Vagina (tissue), 2 donors: ENCODE results near the gene PHF21B. TPM values are rescaled to one million over a fixed set of nuclear protein-coding genes. Genes with fewer than 3 reads are reported as not detected.

Source experiments
- DNase-seq, 2 donors: peaks; one replicate each; pipeline ENCODE4 v3.0.0-alpha.2; 2017; ENCODE audit errors: extremely low spot score in 2 of 2
- H3K27ac ChIP-seq: fragments of 200-600 bp; sonication (generic); one replicate; pipeline ENCODE4 v1.5.1; 2019
- H3K27me3 ChIP-seq: fragments of 200-600 bp; sonication (generic); one replicate; pipeline ENCODE4 v1.5.1; 2019
- H3K36me3 ChIP-seq, 2 donors: fragments of 200-600 bp; sonication (generic); one replicate each; pipeline ENCODE4 v1.5.1; 2017 to 2019
- H3K4me1 ChIP-seq: fragments of 200-600 bp; sonication (generic); one replicate; pipeline ENCODE4 v1.5.1; 2019
- H3K4me3 ChIP-seq, 2 donors: fragments of 200-600 bp; sonication (generic); 1 replicate in 1 of 2; 2 replicates in 1 of 2; pipeline ENCODE4 v1.5.1; 2016 to 2019
- H3K9me3 ChIP-seq: fragments of 200-600 bp; sonication (generic); one replicate; pipeline ENCODE4 v1.5.1; 2019
- CTCF ChIP-seq, 3 experiments: fragments of 450-650 bp in 2 of 3; fragments of 200-600 bp in 1 of 3; sonication (generic) in 1 of 3; IDR thresholded peaks; one replicate each; pipeline ENCODE4 v1.5.1; 2017 to 2019; ENCODE audit warnings: antibody characterized with exemption in 3 of 3, mild to moderate bottlenecking in 2 of 3, moderate library complexity in 2 of 3
- POLR2A ChIP-seq, 2 donors: fragments of 450-650 bp; IDR thresholded peaks; one replicate each; pipeline ENCODE4 v1.6.1; 2017; ENCODE audit warnings: antibody characterized with exemption in 2 of 2, mild to moderate bottlenecking in 2 of 2, moderate library complexity in 2 of 2
- POLR2AphosphoS5 ChIP-seq, 2 donors: sonication (generic); formaldehyde crosslinking; IDR thresholded peaks; one replicate each; pipeline ENCODE4 v1.9.0; 2017; ENCODE audit warnings: antibody characterized with exemption in 2 of 2, mild to moderate bottlenecking in 2 of 2, low read depth in 1 of 2; ENCODE audit not compliant: insufficient read depth in 1 of 2
- intact Hi-C: fragments of 100-400 bp; cut with DNase I; formaldehyde crosslinking; loops from one replicate; pipeline ENCODE4 v1.15.1; 2023
- total RNA-seq: library from RNA; depleted of rRNA; stranded (reverse); fragments of >200 nt; gene quantifications from one replicate; pipeline ENCODE4 v1.2.3, GENCODE V29; 2016

Gene PHF21B
- total RNA-seq, 1 donor from 2014 or later: 2.2 TPM

DNA sequence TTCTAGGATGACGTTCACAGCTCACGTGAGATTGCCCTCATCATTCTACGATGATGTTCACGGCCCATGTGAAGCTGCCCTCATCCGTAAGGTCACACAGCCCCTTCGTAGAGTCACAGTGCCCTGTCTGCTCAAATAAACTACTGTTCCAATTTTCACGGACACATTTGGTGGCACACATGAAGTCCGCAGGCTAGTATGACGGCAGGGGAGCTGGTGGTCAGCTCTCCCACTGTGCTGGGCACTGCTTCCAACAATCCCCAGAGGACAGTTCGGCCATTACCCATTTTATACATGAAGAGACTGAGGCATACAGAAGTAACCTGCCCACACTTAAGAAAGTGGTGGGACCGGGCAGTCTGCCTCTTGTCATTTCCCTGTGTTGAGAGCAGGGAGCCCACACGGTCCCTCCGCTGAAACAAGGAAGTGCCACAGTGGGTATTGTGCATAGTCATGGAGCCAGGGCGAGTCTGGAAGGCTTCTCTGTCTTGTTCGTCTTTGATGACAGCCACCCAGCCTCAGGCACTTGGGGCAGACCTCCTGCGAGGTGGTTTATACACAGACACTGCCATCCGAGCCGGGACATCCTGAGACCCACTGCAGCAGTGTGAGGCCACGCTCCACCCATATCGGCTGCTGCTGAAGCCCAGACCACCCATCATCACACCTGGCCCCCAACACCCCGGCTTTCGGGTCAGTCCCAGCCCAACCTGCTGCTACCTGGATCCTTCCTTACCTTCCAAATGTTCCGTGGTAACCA, 114.3 kb downstream of the PHF21B start:
- Histone ChIP-seq H3K36me3 (no peaks in the 10 kb centered on the region), H3K27ac (no peak overlapping the region), H3K4me3 (no peak overlapping the region), H3K4me1 (no peaks in the 10 kb centered on the region), H3K9me3 (no peaks in the 10 kb centered on the region), H3K27me3 (no peaks in the 10 kb centered on the region)
- DNase-seq: no peak
- intact Hi-C loops: no loop called here
- TF ChIP-seq POLR2AphosphoS5 (IDR thresholded peaks at IDR 0.05; ENCODE audit: insufficient read depth in 1 of 2, low read depth in 1 of 2): no peak
- TF ChIP-seq CTCF (IDR thresholded peaks at IDR 0.05): no peak
- TF ChIP-seq POLR2A (IDR thresholded peaks at IDR 0.05): no peak

GRCh38 chr22:44894782-44895181, 115.0 kb downstream of the PHF21B start:
- Histone ChIP-seq H3K9me3 (no peaks in the 10 kb centered on the region), H3K4me3 (no peak overlapping the region), H3K27me3 (no peaks in the 10 kb centered on the region), H3K27ac (no peak overlapping the region), H3K36me3 (no peaks in the 10 kb centered on the region), H3K4me1 (no peaks in the 10 kb centered on the region)
- TF ChIP-seq POLR2A (IDR thresholded peaks at IDR 0.05): no peak
- TF ChIP-seq CTCF (IDR thresholded peaks at IDR 0.05): no peak
- no peak for TF ChIP-seq POLR2AphosphoS5 (IDR thresholded peaks at IDR 0.05; ENCODE audit: insufficient read depth in 1 of 2, low read depth in 1 of 2)
- no peak for DNase-seq
- intact Hi-C loops: no loop called here

DNA sequence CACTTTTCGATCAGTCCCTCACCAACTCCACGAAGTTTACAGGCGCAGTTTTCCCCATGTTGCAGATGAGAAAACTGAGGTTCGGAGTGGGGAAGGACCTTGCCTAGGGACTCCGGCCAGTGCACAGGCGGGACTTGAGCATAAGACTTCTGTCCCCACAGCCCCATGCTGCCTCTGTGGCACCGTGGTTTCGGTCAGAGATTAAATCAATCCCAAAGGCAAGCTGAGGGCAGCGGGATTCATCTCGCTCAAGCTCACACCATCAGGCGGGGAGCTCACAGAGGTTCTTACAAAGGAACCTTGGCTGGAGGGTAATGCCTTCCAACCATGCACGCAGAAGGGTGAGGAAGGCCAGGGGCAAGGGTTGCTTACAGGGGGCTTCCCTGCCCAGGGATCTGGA, 115.5 kb downstream of the PHF21B start:
- no peaks in the 10 kb centered on the region for H3K36me3 ChIP-seq
- H3K9me3 ChIP-seq: no peaks in the 10 kb centered on the region
- H3K27ac ChIP-seq: no peak overlapping the region
- no peaks in the 10 kb centered on the region for H3K4me1 ChIP-seq
- TF ChIP-seq POLR2AphosphoS5 (IDR thresholded peaks at IDR 0.05; ENCODE audit: insufficient read depth in 1 of 2, low read depth in 1 of 2) (no peak), POLR2A (IDR thresholded peaks at IDR 0.05) (no peak), CTCF (IDR thresholded peaks at IDR 0.05) (no peak)
- no peak for DNase-seq
- H3K4me3 ChIP-seq: no peak overlapping the region
- no peaks in the 10 kb centered on the region for H3K27me3 ChIP-seq
- intact Hi-C loops: no loop called here

GRCh38 chr22:44893731-44894080, 116.1 kb downstream of the PHF21B start:
- Histone ChIP-seq H3K27me3 (no peaks in the 10 kb centered on the region), H3K27ac (no peak overlapping the region), H3K9me3 (no peaks in the 10 kb centered on the region), H3K4me3 (no peak overlapping the region), H3K4me1 (no peaks in the 10 kb centered on the region), H3K36me3 (no peaks in the 10 kb centered on the region)
- DNase-seq: no peak
- intact Hi-C loops: no loop called here
- TF ChIP-seq POLR2A (IDR thresholded peaks at IDR 0.05) (no peak), CTCF (IDR thresholded peaks at IDR 0.05) (no peak), POLR2AphosphoS5 (IDR thresholded peaks at IDR 0.05; ENCODE audit: insufficient read depth in 1 of 2, low read depth in 1 of 2) (no peak)
